Osteoblast (primary cell): ENCODE data around the gene CCT5. TPM values are rescaled to one million over a fixed set of nuclear protein-coding genes. Genes with fewer than 3 reads are reported as not detected.

Source experiments
- DNase-seq: peaks from one replicate; pipeline ENCODE4 v3.0.0; 2011; ENCODE audit warnings: low spot score, mixed read lengths; ENCODE audit not compliant: insufficient read length; ENCODE audit errors: missing footprints
- H2AFZ ChIP-seq: 2 replicates; pipeline ENCODE4 v1.6.0; 2011; ENCODE audit warnings: mild to moderate bottlenecking, low read length
- H3K27ac ChIP-seq: 2 replicates; pipeline ENCODE4 v1.5.1; 2011; ENCODE audit warnings: mild to moderate bottlenecking, low read depth, low read length, moderate library complexity
- H3K27me3 ChIP-seq: 2 replicates; pipeline ENCODE4 v1.6.0; 2012; ENCODE audit warnings: mild to moderate bottlenecking, control low read depth, inconsistent platforms, low read length, moderate library complexity; ENCODE audit not compliant: insufficient read depth
- H3K36me3 ChIP-seq: 2 replicates; pipeline ENCODE4 v1.5.1; 2011; ENCODE audit warnings: mild to moderate bottlenecking, low read length, control low read depth, moderate library complexity; ENCODE audit not compliant: insufficient read depth
- H3K4me1 ChIP-seq: 2 replicates; pipeline ENCODE4 v1.5.1; 2011; ENCODE audit warnings: mild to moderate bottlenecking, low read length, control low read depth, moderate library complexity; ENCODE audit not compliant: insufficient read depth
- H3K4me2 ChIP-seq: 2 replicates; pipeline ENCODE4 v1.6.0; 2011; ENCODE audit warnings: mild to moderate bottlenecking, low read length; ENCODE audit not compliant: insufficient read depth
- H3K4me3 ChIP-seq: fragments of 200-600 bp; sonication (generic); 3 replicates; pipeline ENCODE4 v1.5.1; 2012; ENCODE audit warnings: mild to moderate bottlenecking, low read length, inconsistent platforms; ENCODE audit not compliant: insufficient read depth
- H3K79me2 ChIP-seq: 2 replicates; pipeline ENCODE4 v1.6.0; 2012; ENCODE audit warnings: mild to moderate bottlenecking, low read length, control low read depth, inconsistent platforms; ENCODE audit not compliant: insufficient read depth
- H3K9me3 ChIP-seq: 2 replicates; pipeline ENCODE4 v1.5.1; 2011; ENCODE audit warnings: low read depth, low read length, control low read depth
- H4K20me1 ChIP-seq: 2 replicates; pipeline ENCODE4 v1.6.0; 2012; ENCODE audit warnings: mild to moderate bottlenecking, low read length, control low read depth; ENCODE audit not compliant: insufficient read depth
- CTCF ChIP-seq: IDR thresholded peaks from 2 replicates; pipeline ENCODE4 v1.5.1; 2011; ENCODE audit warnings: mild to moderate bottlenecking, low read depth, low read length, moderate library complexity; ENCODE audit errors: extremely low read depth
- total RNA-seq: library from RNA; depleted of rRNA; stranded (reverse); fragments of >200 nt; gene quantifications from 2 replicates; pipeline ENCODE4 v1.2.3, GENCODE V29; 2012

Gene CCT5
- total RNA-seq, 1 donor = 237 TPM

- H3K9me3 ChIP-seq = no peaks in the 10 kb centered on the region
- peaks cover 5% of the 10 kb centered on the region for H3K4me1 ChIP-seq
- no peak for DNase-seq
- no peaks in the 10 kb centered on the region for H3K79me2 ChIP-seq
- no peaks in the 10 kb centered on the region for H3K27me3 ChIP-seq
- H2AFZ ChIP-seq = no peak overlapping the region
- no peak overlapping the region for H3K4me3 ChIP-seq
- H3K36me3 ChIP-seq = no peaks in the 10 kb centered on the region
- H3K4me2 ChIP-seq = no peak overlapping the region
- TF ChIP-seq CTCF = no peak
- no peaks in the 10 kb centered on the region for H4K20me1 ChIP-seq
- no peak overlapping the region for H3K27ac ChIP-seq
These were observed 27.8 kb upstream of the CCT5 start for GRCh38 chr5:10222326-10222725.

GRCh38 chr5:10227379-10227778 is 22.7 kb upstream of the CCT5 start:
- Histone ChIP-seq H4K20me1 (no peaks in the 10 kb centered on the region), H3K27ac (peak overlapping the region; percentile 98), H2AFZ (peak overlapping the region; percentile 53), H3K27me3 (no peaks in the 10 kb centered on the region), H3K4me3 (no peak overlapping the region), H3K36me3 (no peaks in the 10 kb centered on the region), H3K9me3 (no peaks in the 10 kb centered on the region), H3K4me1 (peaks cover 34% of the 10 kb centered on the region), H3K79me2 (no peaks in the 10 kb centered on the region), H3K4me2 (peak overlapping the region; percentile 33)
- DNase-seq = peak; percentile 30
- no peak for TF ChIP-seq CTCF

GRCh38 chr5:10228288-10228687 is 21.8 kb upstream of the CCT5 start:
- Histone ChIP-seq H3K4me1 (peaks cover 40% of the 10 kb centered on the region), H3K4me2 (no peak overlapping the region), H3K4me3 (no peak overlapping the region), H2AFZ (no peak overlapping the region), H3K79me2 (no peaks in the 10 kb centered on the region), H4K20me1 (no peaks in the 10 kb centered on the region), H3K36me3 (no peaks in the 10 kb centered on the region), H3K9me3 (no peaks in the 10 kb centered on the region), H3K27ac (peak overlapping the region; percentile 98), H3K27me3 (no peaks in the 10 kb centered on the region)
- TF ChIP-seq CTCF = no peak
- DNase-seq = no peak

- H2AFZ ChIP-seq = peak overlapping the region; percentile 70
- peak; percentile 85 for DNase-seq
- peak; percentile 37 for TF ChIP-seq CTCF
These were observed 20.6 kb upstream of the CCT5 start for GRCh38 chr5:10229306-10230048.

More at GRCh38 chr5:10229306-10230048, 20.6 kb upstream of the CCT5 start:
- H3K36me3 ChIP-seq = no peaks in the 10 kb centered on the region
- no peaks in the 10 kb centered on the region for H3K9me3 ChIP-seq
- no peaks in the 10 kb centered on the region for H4K20me1 ChIP-seq
- H3K4me2 ChIP-seq = peak overlapping the region; percentile 78
- peaks cover 48% of the 10 kb centered on the region for H3K4me1 ChIP-seq
- no peaks in the 10 kb centered on the region for H3K79me2 ChIP-seq
- no peaks in the 10 kb centered on the region for H3K27me3 ChIP-seq
- H3K4me3 ChIP-seq = peak overlapping the region; percentile 51
- H3K27ac ChIP-seq = peak overlapping the region; percentile 98
